Osteoblast (primary cell): ENCODE results near the gene RBM19. TPM values are rescaled to one million over a fixed set of nuclear protein-coding genes. Genes with fewer than 3 reads are reported as not detected.

Experiments
- DNase-seq: peaks from one replicate; pipeline ENCODE4 v3.0.0; 2011; ENCODE audit warnings: low spot score, mixed read lengths; ENCODE audit not compliant: insufficient read length; ENCODE audit errors: missing footprints
- H2AFZ ChIP-seq: 2 replicates; pipeline ENCODE4 v1.6.0; 2011; ENCODE audit warnings: mild to moderate bottlenecking, low read length
- H3K27ac ChIP-seq: 2 replicates; pipeline ENCODE4 v1.5.1; 2011; ENCODE audit warnings: mild to moderate bottlenecking, low read depth, low read length, moderate library complexity
- H3K27me3 ChIP-seq: 2 replicates; pipeline ENCODE4 v1.6.0; 2012; ENCODE audit warnings: mild to moderate bottlenecking, control low read depth, inconsistent platforms, low read length, moderate library complexity; ENCODE audit not compliant: insufficient read depth
- H3K36me3 ChIP-seq: 2 replicates; pipeline ENCODE4 v1.5.1; 2011; ENCODE audit warnings: mild to moderate bottlenecking, low read length, control low read depth, moderate library complexity; ENCODE audit not compliant: insufficient read depth
- H3K4me1 ChIP-seq: 2 replicates; pipeline ENCODE4 v1.5.1; 2011; ENCODE audit warnings: mild to moderate bottlenecking, low read length, control low read depth, moderate library complexity; ENCODE audit not compliant: insufficient read depth
- H3K4me2 ChIP-seq: 2 replicates; pipeline ENCODE4 v1.6.0; 2011; ENCODE audit warnings: mild to moderate bottlenecking, low read length; ENCODE audit not compliant: insufficient read depth
- H3K4me3 ChIP-seq: fragments of 200-600 bp; sonication (generic); 3 replicates; pipeline ENCODE4 v1.5.1; 2012; ENCODE audit warnings: mild to moderate bottlenecking, low read length, inconsistent platforms; ENCODE audit not compliant: insufficient read depth
- H3K79me2 ChIP-seq: 2 replicates; pipeline ENCODE4 v1.6.0; 2012; ENCODE audit warnings: mild to moderate bottlenecking, low read length, control low read depth, inconsistent platforms; ENCODE audit not compliant: insufficient read depth
- H3K9me3 ChIP-seq: 2 replicates; pipeline ENCODE4 v1.5.1; 2011; ENCODE audit warnings: low read depth, low read length, control low read depth
- H4K20me1 ChIP-seq: 2 replicates; pipeline ENCODE4 v1.6.0; 2012; ENCODE audit warnings: mild to moderate bottlenecking, low read length, control low read depth; ENCODE audit not compliant: insufficient read depth
- total RNA-seq: library from RNA; depleted of rRNA; stranded (reverse); fragments of >200 nt; gene quantifications from 2 replicates; pipeline ENCODE4 v1.2.3, GENCODE V29; 2012
- TF ChIP-seq, protein P1 (sequence below): IDR thresholded peaks from 2 replicates; pipeline ENCODE4 v1.5.1; 2011; ENCODE audit warnings: mild to moderate bottlenecking, low read depth, low read length, moderate library complexity; ENCODE audit errors: extremely low read depth

Gene RBM19
- total RNA-seq, 1 donor: 27.5 TPM

DNA sequence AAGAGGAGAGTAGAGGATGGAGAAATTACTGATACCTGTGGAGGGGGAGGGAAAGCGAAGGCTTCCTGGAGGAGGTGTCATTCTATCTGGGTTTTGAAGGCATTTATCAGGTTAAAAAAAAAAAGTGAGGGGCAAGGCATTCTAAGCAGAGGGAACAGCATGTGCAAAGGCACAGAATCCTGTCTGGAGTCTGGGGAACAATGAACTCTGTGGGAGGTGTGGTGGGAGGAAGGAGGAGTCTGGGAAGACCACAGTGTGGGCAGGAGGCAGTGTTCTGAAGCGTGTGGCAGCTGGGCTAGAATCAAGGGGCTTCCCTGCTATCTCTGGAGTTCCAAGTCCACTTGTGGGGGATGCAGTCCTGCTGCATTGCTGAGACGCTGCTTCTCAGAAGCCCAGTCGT, 123.4 kb downstream of the RBM19 start:
- Histone ChIP-seq H3K27ac (no peak overlapping the region), H3K79me2 (no peaks in the 10 kb centered on the region), H3K27me3 (no peaks in the 10 kb centered on the region), H3K4me2 (no peak overlapping the region), H3K9me3 (no peaks in the 10 kb centered on the region), H4K20me1 (no peaks in the 10 kb centered on the region), H2AFZ (no peak overlapping the region), H3K36me3 (no peaks in the 10 kb centered on the region), H3K4me3 (no peak overlapping the region), H3K4me1 (no peaks in the 10 kb centered on the region)
- DNase-seq: peak; percentile 60
- TF ChIP-seq, protein P1, sequence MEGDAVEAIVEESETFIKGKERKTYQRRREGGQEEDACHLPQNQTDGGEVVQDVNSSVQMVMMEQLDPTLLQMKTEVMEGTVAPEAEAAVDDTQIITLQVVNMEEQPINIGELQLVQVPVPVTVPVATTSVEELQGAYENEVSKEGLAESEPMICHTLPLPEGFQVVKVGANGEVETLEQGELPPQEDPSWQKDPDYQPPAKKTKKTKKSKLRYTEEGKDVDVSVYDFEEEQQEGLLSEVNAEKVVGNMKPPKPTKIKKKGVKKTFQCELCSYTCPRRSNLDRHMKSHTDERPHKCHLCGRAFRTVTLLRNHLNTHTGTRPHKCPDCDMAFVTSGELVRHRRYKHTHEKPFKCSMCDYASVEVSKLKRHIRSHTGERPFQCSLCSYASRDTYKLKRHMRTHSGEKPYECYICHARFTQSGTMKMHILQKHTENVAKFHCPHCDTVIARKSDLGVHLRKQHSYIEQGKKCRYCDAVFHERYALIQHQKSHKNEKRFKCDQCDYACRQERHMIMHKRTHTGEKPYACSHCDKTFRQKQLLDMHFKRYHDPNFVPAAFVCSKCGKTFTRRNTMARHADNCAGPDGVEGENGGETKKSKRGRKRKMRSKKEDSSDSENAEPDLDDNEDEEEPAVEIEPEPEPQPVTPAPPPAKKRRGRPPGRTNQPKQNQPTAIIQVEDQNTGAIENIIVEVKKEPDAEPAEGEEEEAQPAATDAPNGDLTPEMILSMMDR: no peak

DNA sequence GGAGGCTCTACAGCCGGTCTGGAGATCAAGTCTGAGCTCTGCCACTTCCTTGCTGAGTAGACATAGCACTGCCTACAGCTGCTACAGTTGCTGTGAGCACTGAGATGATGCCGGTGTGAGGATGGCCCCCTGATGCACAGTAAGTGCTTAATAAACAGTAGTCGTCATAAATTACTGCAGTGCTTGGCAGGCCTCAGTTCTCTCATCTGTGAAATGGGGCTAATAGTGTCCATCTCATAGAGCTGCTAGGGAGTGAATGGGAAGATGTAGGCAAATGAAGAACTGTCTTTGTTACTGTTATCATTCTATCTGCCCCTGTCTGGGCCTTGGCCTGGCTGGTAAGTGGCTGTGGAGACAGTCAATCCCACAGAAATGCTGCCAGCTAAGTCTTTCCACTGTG, 124.3 kb downstream of the RBM19 start:
- Histone ChIP-seq H3K9me3 (no peaks in the 10 kb centered on the region), H4K20me1 (peaks cover 4% of the 10 kb centered on the region), H2AFZ (no peak overlapping the region), H3K36me3 (no peaks in the 10 kb centered on the region), H3K4me1 (no peaks in the 10 kb centered on the region), H3K79me2 (no peaks in the 10 kb centered on the region), H3K27ac (no peak overlapping the region), H3K4me2 (no peak overlapping the region), H3K27me3 (no peaks in the 10 kb centered on the region), H3K4me3 (no peak overlapping the region)
- DNase-seq: no peak
- TF ChIP-seq, protein P1: no peak

DNA sequence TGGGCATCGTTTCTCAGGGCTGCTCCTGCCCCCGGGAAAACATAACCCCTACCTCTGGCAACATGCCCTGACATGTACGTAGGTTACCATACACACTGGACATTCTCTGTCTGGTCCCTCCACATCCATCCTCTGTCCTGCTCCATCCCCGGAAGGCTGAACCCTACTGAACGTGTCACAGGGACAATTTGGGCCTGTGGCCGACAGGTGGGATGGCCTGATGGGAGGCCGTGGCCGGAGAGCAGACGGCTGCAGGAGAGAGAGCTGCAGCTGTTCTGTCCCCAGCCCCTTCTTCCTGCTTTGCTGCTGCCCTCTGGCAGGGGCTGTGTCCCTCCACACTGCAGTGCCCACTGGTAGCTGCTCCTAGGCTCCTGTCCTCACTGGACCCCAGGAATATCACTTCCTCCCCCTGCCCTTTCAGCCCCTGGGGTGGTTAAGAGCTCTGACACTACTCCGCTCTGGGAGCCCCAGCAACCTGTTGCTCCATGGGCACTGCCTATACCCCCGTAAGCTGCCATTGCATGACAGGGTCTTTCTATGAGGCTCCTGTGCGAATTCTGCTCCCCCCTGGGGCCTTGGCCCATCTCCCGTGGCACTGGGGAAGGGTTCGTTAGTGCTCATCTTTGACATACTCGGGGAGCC, 125.6 kb downstream of the RBM19 start:
- no peak overlapping the region for H3K4me2 ChIP-seq
- H4K20me1 ChIP-seq: peaks cover 7% of the 10 kb centered on the region
- no peaks in the 10 kb centered on the region for H3K9me3 ChIP-seq
- TF ChIP-seq, protein P1: no peak
- no peak for DNase-seq
- no peak overlapping the region for H2AFZ ChIP-seq
- H3K4me1 ChIP-seq: no peaks in the 10 kb centered on the region
- no peaks in the 10 kb centered on the region for H3K27me3 ChIP-seq
- H3K79me2 ChIP-seq: no peaks in the 10 kb centered on the region
- no peak overlapping the region for H3K4me3 ChIP-seq
- no peaks in the 10 kb centered on the region for H3K36me3 ChIP-seq
- H3K27ac ChIP-seq: no peak overlapping the region

DNA sequence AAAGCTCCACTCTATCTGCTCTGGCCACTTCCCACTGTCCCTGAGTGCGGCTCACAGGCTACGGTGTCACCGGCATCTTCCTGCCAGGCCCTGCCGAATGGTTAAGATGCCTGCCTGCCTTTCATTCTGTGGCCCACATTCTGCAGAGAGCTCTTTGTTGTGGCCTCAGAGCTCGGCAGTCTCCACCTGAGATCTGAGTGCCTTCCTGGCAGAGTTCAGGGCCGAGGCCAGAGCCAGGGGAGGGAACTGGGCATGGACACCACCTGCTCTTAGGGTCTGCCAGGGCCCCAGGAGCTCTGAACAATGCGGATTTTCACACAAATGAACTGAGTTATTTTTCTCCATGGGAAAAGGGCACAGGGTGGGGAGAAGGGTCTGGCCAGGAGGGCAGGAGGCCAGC, 127.2 kb downstream of the RBM19 start:
- H3K4me2 ChIP-seq: no peak overlapping the region
- H3K79me2 ChIP-seq: no peaks in the 10 kb centered on the region

More for the DNA sequence above, 127.2 kb downstream of the RBM19 start:
- no peak for DNase-seq
- Histone ChIP-seq H3K4me1 (no peaks in the 10 kb centered on the region), H3K27ac (no peak overlapping the region), H3K36me3 (no peaks in the 10 kb centered on the region), H3K27me3 (no peaks in the 10 kb centered on the region), H3K4me3 (no peak overlapping the region), H3K9me3 (no peaks in the 10 kb centered on the region), H4K20me1 (peaks cover 14% of the 10 kb centered on the region), H2AFZ (no peak overlapping the region)
- TF ChIP-seq, protein P1: no peak
